WTC11 (cell line): ENCODE results near the gene HOXA1.

Source experiments
- CTCF ChIP-seq: fragments of 200-600 bp; IDR thresholded peaks from 2 replicates; pipeline ENCODE4 v1.8.0; 2022; ENCODE audit warnings: antibody characterized with exemption
- E2F4 ChIP-seq: sonication (generic); formaldehyde crosslinking; IDR thresholded peaks from 2 replicates; pipeline ENCODE4 v1.8.1; 2022; ENCODE audit warnings: low read depth, mild to moderate bottlenecking, moderate library complexity, missing genetic modification reagents, borderline replicate concordance
- HMGA2 ChIP-seq: fragments of 250-450 bp; sonication (Bioruptor Pico); IDR thresholded peaks from 2 replicates; pipeline ENCODE4 v1.4.0; 2021; ENCODE audit warnings: mild to moderate bottlenecking, moderate library complexity
- NR3C1 ChIP-seq: sonication (generic); formaldehyde crosslinking; conservative IDR thresholded peaks from 2 replicates; pipeline ENCODE4 v1.8.1; 2023; ENCODE audit warnings: low read depth, mild to moderate bottlenecking, missing genetic modification reagents
- TEAD4 ChIP-seq: sonication (generic); formaldehyde crosslinking; IDR thresholded peaks from 2 replicates; pipeline ENCODE4 v1.8.0; 2022; ENCODE audit warnings: mild to moderate bottlenecking, missing genetic modification reagents

GRCh38 chr7:27111042-27111750, 15.4 kb upstream of the HOXA1 start:
- TF ChIP-seq CTCF (no peak), HMGA2 (CRISPR knock-in tag) (no peak), TEAD4 (CRISPR knock-in tag) (no peak), E2F4 (CRISPR knock-in tag) (no peak), NR3C1 (no peak)
